Fibroblast of villous mesenchyme (primary cell): Measurements from ENCODE around the gene CD274. TPM values are rescaled to one million over a fixed set of nuclear protein-coding genes. Genes with fewer than 3 reads are reported as not detected.

ENCODE experiments used
- DNase-seq: peaks from one replicate; pipeline ENCODE4 v3.0.0-alpha.2; 2010; ENCODE audit warnings: low read depth
- H3K4me3 ChIP-seq: 2 replicates; pipeline ENCODE4 v1.5.1; 2011; ENCODE audit warnings: low read depth, mild to moderate bottlenecking, low read length
- CTCF ChIP-seq: IDR thresholded peaks from 2 replicates; pipeline ENCODE4 v1.5.1; 2012; ENCODE audit warnings: low read depth, mild to moderate bottlenecking, low read length; ENCODE audit not compliant: insufficient read depth
- total RNA-seq: library from RNA; depleted of rRNA; stranded (reverse); fragments of >200 nt; gene quantifications from 2 replicates; pipeline ENCODE4 v1.2.3, GENCODE V29; 2012

CD274 gene
- total RNA-seq, 1 donor, result 12.1 TPM

- no peak overlapping the region for H3K4me3 ChIP-seq
- TF ChIP-seq CTCF, result no peak
- no peak for DNase-seq
Measured at GRCh38 chr9:5480919-5481318, 30.6 kb downstream of the CD274 start.

GRCh38 chr9:5481322-5482040, 31.1 kb downstream of the CD274 start:
- peak; percentile 39 for TF ChIP-seq CTCF
- no peak overlapping the region for H3K4me3 ChIP-seq
- DNase-seq, result no peak

- no peak overlapping the region for H3K4me3 ChIP-seq
- no peak for TF ChIP-seq CTCF
- no peak for DNase-seq
Measured at GRCh38 chr9:5482194-5482593, 31.9 kb downstream of the CD274 start.

GRCh38 chr9:5483306-5483705, 33.0 kb downstream of the CD274 start:
- DNase-seq, result no peak
- TF ChIP-seq CTCF, result no peak
- H3K4me3 ChIP-seq, result no peak overlapping the region

- DNase-seq, result peak; percentile 10
- TF ChIP-seq CTCF, result no peak
- H3K4me3 ChIP-seq, result no peak overlapping the region
Measured at GRCh38 chr9:5485378-5486085, 35.2 kb downstream of the CD274 start.

- no peak for TF ChIP-seq CTCF
- no peak for DNase-seq
- no peak overlapping the region for H3K4me3 ChIP-seq
Measured at GRCh38 chr9:5486988-5487387, 36.6 kb downstream of the CD274 start.
